ENCODE data around the gene ARHGEF1. TPM values are rescaled to one million over a fixed set of nuclear protein-coding genes. Genes with fewer than 3 reads are reported as not detected.

Gene ARHGEF1
- total RNA-seq, 2 donors from 2014 or later = 57.1 to 65.6 TPM

DNA sequence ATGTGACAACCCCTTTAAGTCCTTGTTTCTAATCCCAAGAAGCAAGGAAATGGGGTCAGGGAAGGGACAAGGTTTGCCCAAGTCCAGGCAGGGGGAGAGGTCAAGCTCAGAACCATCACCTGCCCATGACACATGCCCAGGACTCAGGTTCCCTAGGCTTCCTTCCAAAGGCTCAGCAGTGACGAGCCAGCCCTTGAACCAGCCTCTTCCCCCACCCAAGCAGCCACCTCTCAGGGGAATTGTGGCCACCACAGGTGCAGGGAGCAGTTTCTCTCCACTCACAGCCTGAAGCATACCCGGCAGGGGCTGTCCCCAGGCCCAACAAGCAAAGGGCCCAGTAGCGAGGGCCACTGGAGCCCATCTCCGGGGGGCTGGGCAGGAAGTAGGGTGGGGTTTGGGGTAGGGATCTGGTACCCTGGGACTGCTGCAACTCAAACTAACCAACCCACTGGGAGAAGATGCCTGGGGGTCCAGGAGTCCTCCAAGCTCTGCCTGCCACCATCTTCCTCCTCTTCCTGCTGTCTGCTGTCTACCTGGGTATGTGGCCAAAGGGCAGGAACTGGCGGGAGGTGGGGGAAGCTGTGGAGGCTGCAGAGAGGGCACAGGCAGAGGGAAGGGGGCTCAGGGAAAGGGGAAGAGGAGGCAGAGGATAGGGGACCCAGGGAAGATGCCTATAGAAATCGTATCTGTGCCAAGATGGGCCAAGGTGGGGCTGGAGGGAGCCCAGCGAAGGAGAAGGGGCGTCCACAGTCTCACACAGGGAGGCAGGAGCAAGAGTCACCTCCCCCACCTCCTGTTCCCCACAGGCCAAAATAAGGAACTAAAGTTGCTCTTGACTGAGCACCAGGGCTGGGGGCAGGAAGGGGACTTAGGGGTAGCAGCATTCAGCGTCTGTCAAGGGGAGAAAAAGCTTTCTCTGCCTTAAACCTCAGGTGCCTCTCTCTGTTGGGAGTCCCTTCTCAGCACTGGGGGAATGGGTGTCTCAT is 5.8 kb upstream of the ARHGEF1 start, which contains the start of gene CD79A:
CD79A (plus strand) TSS at position 433 of the 986 bp plus-strand sequence; CDS start at position 459, 26 bp downstream.
- Histone ChIP-seq H3K27me3 (replicated peaks; ENCODE audit: insufficient read depth) (no peaks in the 10 kb centered on the region), H3K27ac (no peak within 1 kb of the TSS), H3K4me1 (replicated peaks) (no peaks in the 10 kb centered on the region), H3K4me3 (no peak within 1 kb of the TSS), H3K36me3 (no peaks in the 10 kb centered on the region), H3K9me3 (no peaks in the 10 kb centered on the region)
- TF ChIP-seq POLR2A (IDR thresholded peaks at IDR 0.05) = no peak
- TF ChIP-seq POLR2AphosphoS5 (IDR thresholded peaks at IDR 0.05) = no peak
- TF ChIP-seq, protein P1, sequence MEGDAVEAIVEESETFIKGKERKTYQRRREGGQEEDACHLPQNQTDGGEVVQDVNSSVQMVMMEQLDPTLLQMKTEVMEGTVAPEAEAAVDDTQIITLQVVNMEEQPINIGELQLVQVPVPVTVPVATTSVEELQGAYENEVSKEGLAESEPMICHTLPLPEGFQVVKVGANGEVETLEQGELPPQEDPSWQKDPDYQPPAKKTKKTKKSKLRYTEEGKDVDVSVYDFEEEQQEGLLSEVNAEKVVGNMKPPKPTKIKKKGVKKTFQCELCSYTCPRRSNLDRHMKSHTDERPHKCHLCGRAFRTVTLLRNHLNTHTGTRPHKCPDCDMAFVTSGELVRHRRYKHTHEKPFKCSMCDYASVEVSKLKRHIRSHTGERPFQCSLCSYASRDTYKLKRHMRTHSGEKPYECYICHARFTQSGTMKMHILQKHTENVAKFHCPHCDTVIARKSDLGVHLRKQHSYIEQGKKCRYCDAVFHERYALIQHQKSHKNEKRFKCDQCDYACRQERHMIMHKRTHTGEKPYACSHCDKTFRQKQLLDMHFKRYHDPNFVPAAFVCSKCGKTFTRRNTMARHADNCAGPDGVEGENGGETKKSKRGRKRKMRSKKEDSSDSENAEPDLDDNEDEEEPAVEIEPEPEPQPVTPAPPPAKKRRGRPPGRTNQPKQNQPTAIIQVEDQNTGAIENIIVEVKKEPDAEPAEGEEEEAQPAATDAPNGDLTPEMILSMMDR (IDR thresholded peaks at IDR 0.05) = no peak
- no peak for DNase-seq (ENCODE audit: low spot score)
- intact Hi-C loops (cut with DNase I) = no loop called here
- WGBS = 67% methylated on average over 7 of the region's 9 CpGs

DNA sequence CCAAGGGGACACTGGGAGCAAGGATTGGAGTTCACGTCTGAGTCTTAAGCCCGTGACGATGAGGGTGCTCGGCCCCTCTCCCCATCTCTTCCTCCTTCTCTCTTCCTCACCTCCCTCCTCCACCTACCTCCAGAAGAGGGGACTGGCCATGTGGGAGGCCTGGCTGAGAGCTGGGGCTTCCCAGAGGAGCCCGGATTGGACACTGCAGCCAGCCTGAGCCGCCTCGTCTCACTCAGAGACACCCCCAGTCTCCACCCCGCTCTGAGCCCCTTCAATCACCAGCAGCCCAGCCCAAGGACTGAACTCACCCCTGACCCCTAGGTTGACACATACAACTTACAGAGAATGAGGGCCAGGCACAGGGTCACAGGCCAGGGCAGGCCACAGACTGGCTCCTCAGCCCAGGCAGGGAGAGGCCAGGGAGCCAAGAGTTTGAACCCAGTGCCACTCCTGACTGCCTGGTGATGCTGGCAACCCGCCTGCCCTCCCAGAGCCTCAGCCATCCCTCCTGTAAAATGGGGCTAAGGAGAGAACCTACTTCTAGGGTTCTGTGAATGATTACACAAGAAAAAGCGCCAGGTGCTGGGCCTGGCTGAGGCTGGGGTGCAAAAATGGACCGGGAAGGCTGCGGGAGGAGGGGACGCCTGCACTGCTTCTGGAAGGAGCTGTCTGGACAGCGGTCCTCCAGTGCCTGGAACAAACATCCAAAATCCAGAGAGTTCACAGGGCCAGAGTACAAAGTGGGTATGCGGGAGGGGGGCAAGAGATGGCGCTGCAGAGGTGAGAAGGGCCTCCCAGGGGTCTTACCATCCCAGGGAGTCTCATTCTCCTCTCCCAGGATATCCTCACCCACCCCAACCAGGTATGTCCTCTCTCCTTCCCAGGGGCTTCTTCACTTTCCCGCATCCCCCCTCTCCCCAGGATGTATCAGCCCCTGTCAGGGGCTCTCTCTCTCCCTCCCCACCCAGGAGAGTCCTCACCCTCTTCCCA is 4.8 kb upstream of the ARHGEF1 start:
- 70% methylated on average over 17 of the region's 17 CpGs for WGBS
- DNase-seq (ENCODE audit: low spot score) = no peak
- no peak overlapping the region for H3K4me3 ChIP-seq
- no peaks in the 10 kb centered on the region for H3K27me3 ChIP-seq (replicated peaks; ENCODE audit: insufficient read depth)
- no peak for TF ChIP-seq POLR2A (IDR thresholded peaks at IDR 0.05)
- H3K9me3 ChIP-seq = no peaks in the 10 kb centered on the region
- intact Hi-C loops (cut with DNase I) = no loop called here
- no peaks in the 10 kb centered on the region for H3K36me3 ChIP-seq
- H3K27ac ChIP-seq = no peak overlapping the region
- H3K4me1 ChIP-seq (replicated peaks) = no peaks in the 10 kb centered on the region

DNA sequence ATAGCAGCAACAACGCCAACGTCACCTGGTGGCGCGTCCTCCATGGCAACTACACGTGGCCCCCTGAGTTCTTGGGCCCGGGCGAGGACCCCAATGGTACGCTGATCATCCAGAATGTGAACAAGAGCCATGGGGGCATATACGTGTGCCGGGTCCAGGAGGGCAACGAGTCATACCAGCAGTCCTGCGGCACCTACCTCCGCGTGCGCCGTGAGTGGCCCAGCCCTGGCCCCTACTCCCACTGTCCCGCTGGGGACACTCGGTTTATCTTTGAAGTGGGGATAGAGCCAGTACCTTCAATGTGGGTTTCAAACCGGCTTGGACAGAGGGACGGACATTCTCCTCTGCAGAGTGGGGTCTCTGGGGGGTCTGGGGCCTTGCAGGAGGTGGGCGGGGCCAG is 3.9 kb upstream of the ARHGEF1 start:
- TF ChIP-seq, protein P1 (IDR thresholded peaks at IDR 0.05) = no peak
- TF ChIP-seq POLR2A (IDR thresholded peaks at IDR 0.05) (no peak), POLR2AphosphoS5 (IDR thresholded peaks at IDR 0.05) (no peak)
- intact Hi-C loops (cut with DNase I) = no loop called here
- whole genome bisulfite sequencing = 83% methylated on average over 21 of the region's 21 CpGs

DNA sequence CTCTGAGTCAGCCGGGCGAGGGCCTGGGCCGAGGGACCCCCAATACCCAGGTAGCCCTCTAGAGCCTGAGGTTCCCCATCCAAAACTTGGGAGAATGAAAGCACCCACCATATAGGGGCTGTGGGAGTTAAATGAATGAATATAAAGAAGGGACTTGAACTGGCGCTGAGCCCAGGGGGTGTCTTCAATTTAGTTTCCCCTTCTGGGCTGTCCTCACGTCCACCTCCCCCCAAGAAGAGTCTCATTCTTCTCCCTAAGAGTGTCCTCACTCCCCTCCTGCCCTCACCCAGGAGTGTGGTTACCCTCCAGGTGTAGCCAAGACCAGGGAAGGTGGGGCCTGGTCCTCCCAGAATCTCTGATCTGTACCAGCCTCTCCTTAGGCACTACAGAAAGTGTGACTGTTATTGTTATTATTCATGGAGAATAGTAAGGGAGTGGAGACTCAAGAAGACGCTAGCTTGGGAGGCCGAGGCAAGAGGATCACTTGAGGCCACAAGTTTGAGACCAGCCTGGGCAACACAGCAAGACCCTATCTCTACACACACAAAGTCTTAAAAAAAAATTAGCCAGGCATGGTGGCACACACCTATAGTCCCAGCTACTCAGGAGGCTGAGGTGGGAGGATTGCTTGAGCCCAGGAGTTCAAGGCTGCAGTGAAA is 3.2 kb upstream of the ARHGEF1 start:
- no peak for DNase-seq (ENCODE audit: low spot score)

More for the DNA sequence above, 3.9 kb upstream of the ARHGEF1 start:
- Histone ChIP-seq H3K4me3 (no peak overlapping the region), H3K27me3 (replicated peaks; ENCODE audit: insufficient read depth) (no peaks in the 10 kb centered on the region), H3K36me3 (no peaks in the 10 kb centered on the region), H3K9me3 (no peaks in the 10 kb centered on the region), H3K27ac (no peak overlapping the region), H3K4me1 (replicated peaks) (no peaks in the 10 kb centered on the region)
- no peak for DNase-seq (ENCODE audit: low spot score)

More for the DNA sequence above, 3.2 kb upstream of the ARHGEF1 start:
- WGBS = 72% methylated on average over 7 of the region's 7 CpGs
- H3K4me3 ChIP-seq = no peak overlapping the region
- no peaks in the 10 kb centered on the region for H3K9me3 ChIP-seq
- no peaks in the 10 kb centered on the region for H3K27me3 ChIP-seq (replicated peaks; ENCODE audit: insufficient read depth)
- peaks cover under 1% of the 10 kb centered on the region for H3K4me1 ChIP-seq (replicated peaks)
- intact Hi-C loops (cut with DNase I) = no loop called here
- no peak overlapping the region for H3K27ac ChIP-seq
- no peak for TF ChIP-seq POLR2AphosphoS5 (IDR thresholded peaks at IDR 0.05)
- TF ChIP-seq, protein P1 (IDR thresholded peaks at IDR 0.05) = no peak
- TF ChIP-seq POLR2A (IDR thresholded peaks at IDR 0.05) = no peak
- H3K36me3 ChIP-seq = no peaks in the 10 kb centered on the region

Measured in prostate gland (tissue), 2 donors.